NOMO-1 (cell line): ENCODE results near the gene IPO13.

Source experiments
- DNase-seq, 2 experiments: peaks; one replicate each; lab custom pipeline; 2025; ENCODE audit not compliant: unreplicated experiment in 2 of 2; lab: John Stamatoyannopoulos, UW

The IPO13 gene

GRCh38 chr1:43973981-43974442, 27.3 kb downstream of the IPO13 start:
- no peak for DNase-seq

- DNase-seq, result peak; percentile 90 to 92
Observed at GRCh38 chr1:43974443-43975248, 27.9 kb downstream of the IPO13 start, which contains the start of gene ATP6V0B. TSS of gene ATP6V0B (plus strand) at chr1:43974960. CDS start at chr1:43975041, 81 bp downstream.

GRCh38 chr1:43975249-43975961, 28.7 kb downstream of the IPO13 start:
- peak; percentile 55 to 76 for DNase-seq

- no peak for DNase-seq
Observed at GRCh38 chr1:43976045-43976444, 29.3 kb downstream of the IPO13 start.

GRCh38 chr1:43976890-43977289, 30.1 kb downstream of the IPO13 start:
- DNase-seq, result no peak

GRCh38 chr1:43977376-43978263, 30.9 kb downstream of the IPO13 start:
- no peak for DNase-seq

GRCh38 chr1:43978264-43978550, 31.5 kb downstream of the IPO13 start:
- DNase-seq, result peak in 1 of 2 experiments; percentile 16

- DNase-seq, result no peak
Observed at GRCh38 chr1:43978551-43979260, 32.0 kb downstream of the IPO13 start, which contains the start of gene B4GALT2. TSS of gene B4GALT2 (plus strand) at chr1:43979210. CDS start at chr1:43981161, 1,951 bp downstream.

- no peak for DNase-seq
Observed at GRCh38 chr1:43979261-43979527, 32.4 kb downstream of the IPO13 start.

- DNase-seq, result no peak
Observed at GRCh38 chr1:43979528-43980254, 32.9 kb downstream of the IPO13 start.

GRCh38 chr1:43980255-43981134, 33.7 kb downstream of the IPO13 start:
- DNase-seq, result no peak

GRCh38 chr1:43981135-43981491, 34.4 kb downstream of the IPO13 start:
- DNase-seq, result no peak

GRCh38 chr1:43981636-43982035, 34.9 kb downstream of the IPO13 start:
- no peak for DNase-seq

GRCh38 chr1:43982241-43982640, 35.5 kb downstream of the IPO13 start:
- DNase-seq, result no peak

GRCh38 chr1:43982808-43983207, 36.1 kb downstream of the IPO13 start:
- no peak for DNase-seq

- no peak for DNase-seq
Observed at GRCh38 chr1:43983253-43983899, 36.6 kb downstream of the IPO13 start.

- no peak for DNase-seq
Observed at GRCh38 chr1:43984855-43985254, 38.1 kb downstream of the IPO13 start.

GRCh38 chr1:43985984-43986595, 39.3 kb downstream of the IPO13 start:
- no peak for DNase-seq
